Measurements from ENCODE around the gene HPGDS. TPM values are rescaled to one million over a fixed set of nuclear protein-coding genes. Genes with fewer than 3 reads are reported as not detected.

HPGDS gene
- total RNA-seq, 1 experiment from 2014 or later, result not detected

GRCh38 chr4:94349193-94349592, 6.6 kb upstream of the HPGDS start:
- H3K9ac ChIP-seq (ENCODE audit: low read length), result no peak overlapping the region
- ATAC-seq (no peak), DNase-seq (no peak)
- intact Hi-C loops (cut with micrococcal nuclease), result no loop called here
- no peaks in the 10 kb centered on the region for H4K20me1 ChIP-seq (ENCODE audit: low read length)
- H3K9me2 ChIP-seq (replicated peaks; ENCODE audit: low read length), result no peaks in the 10 kb centered on the region
- POLR2A ChIA-PET (ENCODE audit: unreplicated experiment), result no interaction called here
- H3F3A ChIP-seq (ENCODE audit: low read length, unreplicated experiment), result no peaks in the 10 kb centered on the region
- no peak overlapping the region for H3K27ac ChIP-seq (ENCODE audit: low read length)
- TF ChIP-seq CTCF (conservative IDR thresholded peaks at IDR 0.05; ENCODE audit: low read depth, low read length), result no peak
- no peak for TF ChIP-seq EZH2phosphoT487 (IDR thresholded peaks at IDR 0.05; ENCODE audit: borderline replicate concordance, low read length)
- no peak for TF ChIP-seq EZH2 (IDR thresholded peaks at IDR 0.05; ENCODE audit: low read length, unreplicated experiment)
- H3K36me3 ChIP-seq (ENCODE audit: low read depth, low read length), result no peaks in the 10 kb centered on the region
- H2AFZ ChIP-seq (ENCODE audit: low read length), result no peak overlapping the region
- no peaks in the 10 kb centered on the region for H3K4me1 ChIP-seq (ENCODE audit: insufficient read depth, low read length)
- no peak overlapping the region for H3K4me2 ChIP-seq (ENCODE audit: low read length)
- BruUV-seq (replicated peaks), result no TSS peak
- no peak overlapping the region for H3K4me3 ChIP-seq (ENCODE audit: low read length)
- H3K27me3 ChIP-seq (ENCODE audit: low read length), result no peaks in the 10 kb centered on the region
- CTCF ChIA-PET, result no interaction called here
- no peaks in the 10 kb centered on the region for H3K9me3 ChIP-seq (ENCODE audit: low read length)
- no peaks in the 10 kb centered on the region for H3K79me2 ChIP-seq (ENCODE audit: low read length)

GRCh38 chr4:94348666-94349065, 6.0 kb upstream of the HPGDS start:
- BruUV-seq (replicated peaks), result no TSS peak
- Histone ChIP-seq H2AFZ (ENCODE audit: low read length) (no peak overlapping the region), H3K4me1 (ENCODE audit: insufficient read depth, low read length) (no peaks in the 10 kb centered on the region), H3K27me3 (ENCODE audit: low read length) (no peaks in the 10 kb centered on the region), H4K20me1 (ENCODE audit: low read length) (no peaks in the 10 kb centered on the region), H3K79me2 (ENCODE audit: low read length) (no peaks in the 10 kb centered on the region), H3K4me2 (ENCODE audit: low read length) (no peak overlapping the region), H3K36me3 (ENCODE audit: low read depth, low read length) (no peaks in the 10 kb centered on the region), H3K9me2 (replicated peaks; ENCODE audit: low read length) (no peaks in the 10 kb centered on the region), H3K4me3 (ENCODE audit: low read length) (no peak overlapping the region), H3F3A (ENCODE audit: low read length, unreplicated experiment) (no peaks in the 10 kb centered on the region), H3K9me3 (ENCODE audit: low read length) (no peaks in the 10 kb centered on the region), H3K27ac (ENCODE audit: low read length) (no peak overlapping the region), H3K9ac (ENCODE audit: low read length) (no peak overlapping the region)
- ChIA-PET CTCF (interaction anchor here (0.6 kb wide), 1 partner anchor 58 kb away, joined by 6 read pairs; no protein-coding TSS in a partner anchor), POLR2A (ENCODE audit: unreplicated experiment) (no interaction called here)
- TF ChIP-seq CTCF (conservative IDR thresholded peaks at IDR 0.05; ENCODE audit: low read depth, low read length) (no peak), EZH2 (IDR thresholded peaks at IDR 0.05; ENCODE audit: low read length, unreplicated experiment) (no peak), EZH2phosphoT487 (IDR thresholded peaks at IDR 0.05; ENCODE audit: borderline replicate concordance, low read length) (no peak)
- intact Hi-C loops (cut with micrococcal nuclease), result no loop called here
- DNase-seq, result no peak
- no peak for ATAC-seq

- Histone ChIP-seq H3K27ac (ENCODE audit: low read length) (no peak overlapping the region), H3K4me2 (ENCODE audit: low read length) (no peak overlapping the region), H2AFZ (ENCODE audit: low read length) (no peak overlapping the region), H3K9me2 (replicated peaks; ENCODE audit: low read length) (no peaks in the 10 kb centered on the region), H3K79me2 (ENCODE audit: low read length) (no peaks in the 10 kb centered on the region), H3F3A (ENCODE audit: low read length, unreplicated experiment) (no peaks in the 10 kb centered on the region), H3K4me1 (ENCODE audit: insufficient read depth, low read length) (no peaks in the 10 kb centered on the region; the same call in 1 of the 2 replicates), H3K9me3 (ENCODE audit: low read length) (no peaks in the 10 kb centered on the region), H4K20me1 (ENCODE audit: low read length) (no peaks in the 10 kb centered on the region), H3K4me3 (ENCODE audit: low read length) (no peak overlapping the region), H3K27me3 (ENCODE audit: low read length) (no peaks in the 10 kb centered on the region), H3K36me3 (ENCODE audit: low read depth, low read length) (no peaks in the 10 kb centered on the region), H3K9ac (ENCODE audit: low read length) (no peak overlapping the region)
- ChIA-PET CTCF (no interaction called here), POLR2A (ENCODE audit: unreplicated experiment) (no interaction called here)
- intact Hi-C loops (cut with micrococcal nuclease), result no loop called here
- ATAC-seq, result no peak
- TF ChIP-seq CTCF (conservative IDR thresholded peaks at IDR 0.05; ENCODE audit: low read depth, low read length) (no peak), EZH2 (IDR thresholded peaks at IDR 0.05; ENCODE audit: low read length, unreplicated experiment) (no peak), EZH2phosphoT487 (IDR thresholded peaks at IDR 0.05; ENCODE audit: borderline replicate concordance, low read length) (no peak)
- DNase-seq, result no peak
- no TSS peak for BruUV-seq (replicated peaks)
These were observed 3.9 kb upstream of the HPGDS start for GRCh38 chr4:94346541-94346940.
